ENCODE measurements around the gene NPPC.
"Not testable (repeated sequence)": the region's sequence is repeated elsewhere in the genome, so short reads cannot be mapped to it uniquely, and the experiment has no call there.

The NPPC gene

GRCh38 chr2:231919341-231920035, 6.7 kb downstream of the NPPC start:
- DNase-seq: no peak

GRCh38 chr2:231918501-231919330, 7.5 kb downstream of the NPPC start:
- no peak for DNase-seq

- no peak for DNase-seq
Measured at GRCh38 chr2:231917280-231918066, 8.7 kb downstream of the NPPC start.

GRCh38 chr2:231914077-231914690, 12.0 kb downstream of the NPPC start:
- DNase-seq: no peak

GRCh38 chr2:231911381-231911780, 14.8 kb downstream of the NPPC start:
- DNase-seq: no peak

GRCh38 chr2:231910771-231911170, 15.4 kb downstream of the NPPC start:
- no peak for DNase-seq

- DNase-seq: not testable (repeated sequence)
Measured at GRCh38 chr2:231910161-231910560, 16.0 kb downstream of the NPPC start.

GRCh38 chr2:231909631-231910030, 16.6 kb downstream of the NPPC start:
- DNase-seq: no peak

- DNase-seq: no peak
Measured at GRCh38 chr2:231908584-231908983, 17.6 kb downstream of the NPPC start.

- DNase-seq: no peak
Measured at GRCh38 chr2:231907765-231908164, 18.4 kb downstream of the NPPC start.

- no peak for DNase-seq
Measured at GRCh38 chr2:231905026-231905425, 21.2 kb downstream of the NPPC start.

GRCh38 chr2:231904161-231904611, 22.0 kb downstream of the NPPC start:
- no peak for DNase-seq

- DNase-seq: no peak
Measured at GRCh38 chr2:231902598-231902997, 23.6 kb downstream of the NPPC start.

- no peak for DNase-seq
Measured at GRCh38 chr2:231900972-231901371, 25.2 kb downstream of the NPPC start.

- peak; percentile 61 for DNase-seq
Measured at GRCh38 chr2:231900486-231900942, 25.7 kb downstream of the NPPC start.

- no peak for DNase-seq
Measured at GRCh38 chr2:231894566-231895380, 31.4 kb downstream of the NPPC start.

- DNase-seq: no peak
Measured at GRCh38 chr2:231891514-231891905, 34.7 kb downstream of the NPPC start.

- DNase-seq: peak; percentile 5
Measured at GRCh38 chr2:231890896-231891513, 35.2 kb downstream of the NPPC start.

- DNase-seq: no peak
Measured at GRCh38 chr2:231887756-231888155, 38.4 kb downstream of the NPPC start.

- DNase-seq: peak; percentile 44
Measured at GRCh38 chr2:231886071-231886681, 40.0 kb downstream of the NPPC start.

Measured in MV-4-11 (cell line).